NT2/D1 (cell line): ENCODE data around the gene ITFG1.

Experiments
- SUZ12 ChIP-seq: IDR thresholded peaks from 2 replicates; pipeline ENCODE4 v1.6.1; 2011; ENCODE audit not compliant: insufficient read length, insufficient read depth; ENCODE audit errors: extremely low read depth
- YY1 ChIP-seq: IDR thresholded peaks from 2 replicates; pipeline ENCODE4 v1.6.1; 2011; ENCODE audit not compliant: insufficient read length, insufficient read depth
- ZNF274 ChIP-seq: IDR thresholded peaks from 2 replicates; pipeline ENCODE4 v1.6.1; 2011; ENCODE audit warnings: mild to moderate bottlenecking, low read depth, low read length

DNA sequence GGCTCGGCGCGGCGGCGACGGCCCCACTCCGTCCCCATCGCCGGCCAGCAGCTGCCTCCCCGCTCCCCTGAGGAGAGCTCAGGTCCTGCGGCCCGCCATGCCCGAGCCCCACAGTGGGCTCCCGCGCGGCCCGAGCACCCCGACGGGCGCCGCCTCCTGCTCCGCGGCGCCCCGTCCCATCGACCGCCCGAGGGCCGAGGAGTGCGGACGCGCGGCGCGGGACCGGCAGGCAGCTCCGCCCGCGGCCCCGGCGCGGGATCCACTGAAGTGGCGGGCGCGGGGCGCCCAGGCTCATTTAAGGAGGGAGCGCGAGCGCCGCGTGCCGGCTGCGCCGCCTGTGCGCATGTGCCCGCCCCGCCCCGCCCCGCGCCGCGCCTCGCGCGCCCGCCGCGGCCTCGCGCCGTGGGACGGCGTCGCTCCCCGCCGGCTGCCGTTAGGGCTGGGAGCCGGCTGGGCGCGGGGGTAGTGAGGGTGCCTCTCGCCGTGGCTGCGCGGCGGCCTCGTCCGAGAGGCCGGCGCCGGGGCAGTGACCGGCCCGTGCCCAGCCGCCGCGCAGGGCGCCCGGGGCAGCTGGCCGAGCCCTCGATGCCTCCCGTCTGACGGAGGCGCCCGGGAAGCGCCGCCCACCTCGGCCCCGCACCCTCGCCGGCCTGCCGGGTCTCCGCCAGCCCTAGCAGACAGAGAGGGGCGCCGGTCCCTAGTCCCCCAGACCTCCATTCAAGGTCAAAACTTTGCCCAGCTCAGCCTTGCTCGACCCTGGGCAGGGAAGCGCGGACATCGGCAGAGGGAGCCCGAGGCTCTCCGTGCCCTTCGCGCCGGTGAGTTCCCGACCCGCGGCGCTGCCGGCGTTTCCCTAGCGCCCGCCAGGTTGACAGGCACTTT, 316.9 kb downstream of the ITFG1 start, which contains the start of gene NETO2:
- no peak for TF ChIP-seq YY1
- TF ChIP-seq SUZ12, result no peak
- TF ChIP-seq ZNF274, result no peak
